ENCODE data around the gene TIMP2.
"Not testable (repeated sequence)": the region's sequence is repeated elsewhere in the genome, so short reads cannot be mapped to it uniquely, and the experiment has no call there.

Gene TIMP2

GRCh38 chr17:78923660-78924453, 1.3 kb downstream of the TIMP2 start:
- FAIRE-seq (no peak), DNase-seq (ENCODE audit: insufficient read length) (peak; percentile 68)
- TF ChIP-seq POLR2AphosphoS5 (IDR thresholded peaks at IDR 0.05; ENCODE audit: low read depth, low read length) (no peak), TAF1 (IDR thresholded peaks at IDR 0.05; ENCODE audit: borderline replicate concordance, low read depth, low read length) (no peak), POLR2A (IDR thresholded peaks at IDR 0.05; ENCODE audit: low read depth, low read length) (no peak)

DNA sequence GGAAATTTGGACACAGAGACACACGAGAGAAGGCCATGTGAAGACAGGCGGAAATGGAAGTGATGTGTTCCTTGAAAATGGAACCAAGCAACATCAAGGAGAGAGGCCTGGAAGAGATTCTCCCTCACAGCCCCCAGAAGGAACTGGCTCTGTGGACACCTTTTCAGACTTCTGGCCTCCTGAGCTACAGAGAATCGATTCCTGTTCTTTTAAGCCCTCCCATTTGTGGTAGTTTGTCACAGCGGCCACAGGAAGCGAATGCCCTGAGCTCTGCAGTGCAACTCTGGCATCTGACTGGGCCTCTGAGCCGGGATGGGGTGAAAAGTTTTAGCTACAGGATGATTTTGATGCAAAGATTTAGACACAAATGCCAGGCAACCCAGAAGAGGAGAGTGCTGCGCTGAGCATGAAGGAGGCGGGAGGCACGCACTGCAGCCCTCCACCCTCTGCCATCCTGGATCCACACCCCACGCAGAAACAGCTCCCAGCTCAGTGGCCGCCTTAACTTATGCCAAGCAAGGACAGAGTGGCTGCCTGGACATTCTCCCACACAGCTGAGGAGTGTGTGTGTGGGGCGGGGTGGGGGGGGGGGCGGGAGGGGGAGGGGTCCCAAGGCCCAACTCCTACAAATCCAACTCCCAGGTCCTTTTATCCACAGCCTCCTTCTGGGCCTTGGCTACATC, 2.2 kb downstream of the TIMP2 start:
- FAIRE-seq (no peak), DNase-seq (ENCODE audit: insufficient read length) (no peak)
- TF ChIP-seq POLR2AphosphoS5 (IDR thresholded peaks at IDR 0.05; ENCODE audit: low read depth, low read length) (no peak), TAF1 (IDR thresholded peaks at IDR 0.05; ENCODE audit: borderline replicate concordance, low read depth, low read length) (no peak), POLR2A (IDR thresholded peaks at IDR 0.05; ENCODE audit: low read depth, low read length) (no peak)

DNA sequence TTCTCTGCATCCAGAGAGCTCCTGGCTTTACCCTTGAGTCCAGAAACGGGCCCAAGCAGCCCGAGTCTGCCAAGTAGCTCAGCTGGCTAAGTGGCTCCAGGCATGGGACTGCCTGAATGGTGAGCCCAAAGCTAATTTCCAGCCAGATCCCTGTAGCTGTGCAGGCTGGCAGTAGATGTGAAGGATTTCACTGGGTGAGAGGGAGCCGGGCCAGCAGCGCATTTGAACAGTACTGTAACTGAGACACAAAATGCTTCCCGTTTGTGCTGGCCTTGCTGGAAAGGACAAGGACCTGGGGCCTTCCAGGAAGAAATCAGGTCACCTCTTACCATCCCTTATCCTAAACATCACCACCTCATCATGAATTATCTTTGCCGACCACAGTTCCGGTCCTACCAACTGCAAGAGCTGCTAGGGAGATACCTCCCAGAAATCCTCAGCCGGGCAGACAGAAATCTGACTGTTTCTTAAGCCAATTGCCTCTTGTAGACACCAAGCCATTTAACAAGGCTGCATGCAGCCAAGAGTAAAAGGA, 3.7 kb downstream of the TIMP2 start:
- no peak for FAIRE-seq
- DNase-seq (ENCODE audit: insufficient read length), result no peak
- TF ChIP-seq TAF1 (IDR thresholded peaks at IDR 0.05; ENCODE audit: borderline replicate concordance, low read depth, low read length) (no peak), POLR2A (IDR thresholded peaks at IDR 0.05; ENCODE audit: low read depth, low read length) (no peak), POLR2AphosphoS5 (IDR thresholded peaks at IDR 0.05; ENCODE audit: low read depth, low read length) (no peak)

DNA sequence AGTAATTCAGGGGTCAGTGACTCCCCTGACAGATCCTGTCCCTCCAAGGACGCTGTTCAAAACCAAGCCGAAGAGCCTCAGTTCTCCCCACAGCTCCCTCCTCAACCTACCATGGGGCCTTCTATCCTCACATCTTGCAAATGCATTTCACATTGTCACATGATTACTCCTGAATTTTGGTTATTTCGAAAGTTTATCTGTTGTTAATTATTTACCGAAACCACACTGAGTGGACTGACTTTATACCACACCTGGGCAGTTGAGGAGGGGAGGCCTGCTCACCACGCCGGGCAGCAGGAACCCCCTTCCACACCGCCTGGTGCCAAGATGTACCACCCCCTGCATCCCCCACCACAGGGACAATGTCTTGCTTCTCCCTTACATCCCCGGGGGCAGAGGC, 4.7 kb downstream of the TIMP2 start:
- TF ChIP-seq TAF1 (IDR thresholded peaks at IDR 0.05; ENCODE audit: borderline replicate concordance, low read depth, low read length), result no peak
- TF ChIP-seq POLR2AphosphoS5 (IDR thresholded peaks at IDR 0.05; ENCODE audit: low read depth, low read length), result no peak
- TF ChIP-seq POLR2A (IDR thresholded peaks at IDR 0.05; ENCODE audit: low read depth, low read length), result no peak
- no peak for DNase-seq (ENCODE audit: insufficient read length)
- FAIRE-seq, result no peak

- DNase-seq (ENCODE audit: insufficient read length), result no peak
- TF ChIP-seq POLR2A (IDR thresholded peaks at IDR 0.05; ENCODE audit: low read depth, low read length) (no peak), TAF1 (IDR thresholded peaks at IDR 0.05; ENCODE audit: borderline replicate concordance, low read depth, low read length) (no peak), POLR2AphosphoS5 (IDR thresholded peaks at IDR 0.05; ENCODE audit: low read depth, low read length) (no peak)
- FAIRE-seq, result no peak
Measured at GRCh38 chr17:78919861-78920450, 5.2 kb downstream of the TIMP2 start.

- no peak for TF ChIP-seq TAF1 (IDR thresholded peaks at IDR 0.05; ENCODE audit: borderline replicate concordance, low read depth, low read length)
- TF ChIP-seq POLR2A (IDR thresholded peaks at IDR 0.05; ENCODE audit: low read depth, low read length), result no peak
- TF ChIP-seq POLR2AphosphoS5 (IDR thresholded peaks at IDR 0.05; ENCODE audit: low read depth, low read length), result no peak
- FAIRE-seq, result no peak
- no peak for DNase-seq (ENCODE audit: insufficient read length)
Measured at GRCh38 chr17:78918979-78919378, 6.2 kb downstream of the TIMP2 start.

DNA sequence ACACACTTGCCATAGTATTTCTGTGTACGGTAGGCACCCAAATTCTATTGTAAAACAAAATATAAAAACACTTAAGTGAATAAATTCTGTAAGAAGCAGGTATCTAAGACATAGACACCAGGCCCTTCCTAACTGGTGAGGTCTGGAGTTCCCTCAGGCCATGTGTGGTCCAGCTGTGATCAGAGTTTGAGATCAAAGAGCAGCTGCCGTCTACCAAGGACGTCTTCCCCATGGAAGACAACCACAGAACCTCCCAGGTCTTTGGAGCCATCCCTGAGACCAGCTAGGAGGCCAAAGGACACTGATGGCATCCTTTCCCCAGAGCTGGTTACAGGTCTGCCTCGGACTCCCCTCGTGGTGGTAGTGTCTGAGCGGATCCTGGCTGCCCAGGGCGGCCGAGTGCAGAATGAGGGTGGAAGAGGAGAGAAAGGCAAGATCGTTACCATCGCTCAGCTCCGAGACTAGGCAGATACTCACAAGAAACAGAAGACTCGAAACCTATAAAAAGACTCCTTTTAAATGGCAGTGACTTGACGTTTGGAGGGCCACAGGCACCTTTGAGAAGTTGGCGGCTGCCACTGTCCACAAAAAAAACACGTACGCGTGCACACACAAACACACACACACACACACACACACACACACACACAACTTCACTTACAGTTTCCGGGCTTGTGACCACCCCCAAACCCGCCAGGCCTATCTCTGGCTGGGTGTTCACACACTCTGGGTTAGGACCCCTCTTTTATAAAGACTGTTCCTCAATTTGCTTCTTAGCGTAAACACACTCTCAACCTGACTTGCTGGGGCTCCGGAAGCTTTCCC, 7.5 kb downstream of the TIMP2 start:
- FAIRE-seq, result no peak
- TF ChIP-seq TAF1 (IDR thresholded peaks at IDR 0.05; ENCODE audit: borderline replicate concordance, low read depth, low read length) (no peak), POLR2A (IDR thresholded peaks at IDR 0.05; ENCODE audit: low read depth, low read length) (no peak), POLR2AphosphoS5 (IDR thresholded peaks at IDR 0.05; ENCODE audit: low read depth, low read length) (no peak)
- DNase-seq (ENCODE audit: insufficient read length), result no peak

DNA sequence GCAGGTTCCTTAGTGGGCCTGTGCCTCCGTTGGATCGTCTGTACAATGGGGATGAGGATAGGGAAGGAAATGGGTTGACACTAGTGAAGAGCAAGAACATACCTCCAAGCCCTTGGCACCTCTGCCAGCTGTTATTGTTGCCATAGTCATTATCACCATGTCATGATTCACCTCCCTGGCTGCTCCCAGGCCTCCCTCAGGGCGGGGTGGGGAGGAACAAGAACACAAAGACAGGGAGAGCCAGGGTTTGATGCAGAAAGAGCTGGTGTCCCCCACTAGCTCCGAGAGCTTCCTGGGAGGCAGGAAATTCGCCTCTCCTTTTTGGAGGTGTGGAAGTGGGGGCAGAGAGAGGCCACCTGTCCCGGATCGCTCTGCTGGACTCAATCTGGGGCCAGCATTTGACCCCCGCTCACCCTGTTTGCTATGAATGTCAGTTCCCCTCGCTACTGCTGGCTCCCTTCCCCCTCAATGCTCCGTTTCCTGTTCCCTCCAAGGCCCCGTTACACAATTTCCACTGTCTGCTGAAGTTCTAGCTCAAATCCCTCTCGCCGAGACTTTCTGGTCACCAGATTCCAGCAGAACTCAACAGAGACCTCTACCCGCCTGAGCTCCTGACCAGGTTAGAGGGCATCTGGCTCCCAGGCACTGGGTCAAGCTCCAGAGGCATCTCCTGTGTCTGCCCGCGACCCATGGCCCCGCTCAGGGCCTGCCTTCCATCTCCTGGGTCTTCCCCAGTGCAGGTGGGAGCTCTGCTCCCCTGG, 9.1 kb downstream of the TIMP2 start:
- DNase-seq (ENCODE audit: insufficient read length) (no peak), FAIRE-seq (no peak)
- TF ChIP-seq TAF1 (IDR thresholded peaks at IDR 0.05; ENCODE audit: borderline replicate concordance, low read depth, low read length) (no peak), POLR2AphosphoS5 (IDR thresholded peaks at IDR 0.05; ENCODE audit: low read depth, low read length) (no peak), POLR2A (IDR thresholded peaks at IDR 0.05; ENCODE audit: low read depth, low read length) (no peak)

DNA sequence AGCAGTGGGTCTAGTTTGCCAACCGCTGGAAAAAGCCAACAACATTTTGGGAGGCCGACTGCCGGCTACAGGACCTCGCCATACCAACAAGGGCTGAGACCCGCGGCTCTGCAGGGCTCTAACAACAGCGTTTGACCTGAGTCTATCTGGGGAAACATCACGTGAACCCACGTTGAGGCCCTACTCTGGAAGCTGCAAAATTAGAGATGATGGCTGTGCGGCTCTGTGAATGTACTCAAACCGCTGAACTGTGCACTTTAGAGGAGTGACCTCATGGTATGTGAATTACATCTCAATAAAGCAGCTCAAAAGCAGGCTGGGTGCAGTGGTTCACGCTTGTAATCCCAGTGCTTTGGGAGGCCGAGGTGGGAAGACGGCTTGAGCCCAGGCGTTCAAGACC, 12.1 kb downstream of the TIMP2 start:
- no peak for TF ChIP-seq POLR2AphosphoS5 (IDR thresholded peaks at IDR 0.05; ENCODE audit: low read depth, low read length)
- TF ChIP-seq TAF1 (IDR thresholded peaks at IDR 0.05; ENCODE audit: borderline replicate concordance, low read depth, low read length), result no peak
- TF ChIP-seq POLR2A (IDR thresholded peaks at IDR 0.05; ENCODE audit: low read depth, low read length), result no peak
- DNase-seq (ENCODE audit: insufficient read length), result no peak
- FAIRE-seq, result no peak

DNA sequence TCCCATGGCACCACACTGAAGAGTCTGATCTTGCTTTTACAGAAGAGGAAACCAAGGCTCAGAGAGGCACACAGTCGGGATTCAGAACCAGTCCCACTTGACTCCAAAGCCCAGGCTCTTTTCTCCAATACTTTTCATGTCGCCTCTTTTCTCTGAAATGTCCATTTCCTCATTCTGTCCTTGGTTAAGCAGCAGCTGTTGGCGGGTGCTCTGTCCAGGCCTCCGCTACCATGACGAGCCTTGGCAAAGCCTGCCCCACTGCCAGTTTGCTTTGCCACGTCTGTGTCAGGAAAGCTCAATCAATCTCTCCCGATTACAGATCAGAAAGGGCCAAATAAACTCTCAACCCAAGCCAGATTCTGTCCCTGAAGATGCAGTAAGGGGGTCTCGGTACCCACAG, 13.1 kb downstream of the TIMP2 start:
- FAIRE-seq (no peak), DNase-seq (ENCODE audit: insufficient read length) (no peak)
- TF ChIP-seq POLR2A (IDR thresholded peaks at IDR 0.05; ENCODE audit: low read depth, low read length) (no peak), POLR2AphosphoS5 (IDR thresholded peaks at IDR 0.05; ENCODE audit: low read depth, low read length) (no peak), TAF1 (IDR thresholded peaks at IDR 0.05; ENCODE audit: borderline replicate concordance, low read depth, low read length) (no peak)

DNA sequence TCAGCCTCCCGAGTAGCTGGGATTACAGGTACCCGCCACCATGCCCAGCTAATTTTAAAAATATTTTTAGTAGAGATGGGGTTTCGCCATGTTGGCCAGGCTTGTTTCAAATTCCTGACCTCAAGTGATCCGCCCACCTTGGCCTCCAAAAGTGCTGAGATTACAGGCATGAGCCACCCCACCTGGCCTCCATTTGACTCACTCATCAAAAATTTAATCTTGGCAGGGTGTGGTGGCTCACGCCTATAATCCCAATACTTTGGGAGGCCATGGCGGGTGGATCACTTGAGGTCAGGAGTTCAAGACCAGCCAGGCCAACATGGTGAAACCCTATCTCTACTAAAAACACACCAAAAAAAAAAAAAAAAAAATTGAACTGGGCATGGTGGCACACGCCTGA, 13.6 kb downstream of the TIMP2 start:
- not testable (repeated sequence) for FAIRE-seq; DNase-seq (ENCODE audit: insufficient read length)
